ENCODE results near the gene SBK1.
"Not testable (repeated sequence)": the region's sequence is repeated elsewhere in the genome, so short reads cannot be mapped to it uniquely, and the experiment has no call there.

Gene SBK1

GRCh38 chr16:28364268-28365173 is 72.2 kb downstream of the SBK1 start:
- not testable (repeated sequence) for H3K4me1 Mint-ChIP-seq (ENCODE audit: low read depth); H3K27me3 Mint-ChIP-seq (ENCODE audit: low read depth); H3K9me3 Mint-ChIP-seq

GRCh38 chr16:28367926-28368325 is 75.6 kb downstream of the SBK1 start:
- H3K36me3 Mint-ChIP-seq (ENCODE audit: low read depth); H3K4me1 Mint-ChIP-seq (ENCODE audit: low read depth); H3K27me3 Mint-ChIP-seq (ENCODE audit: low read depth); H3K9me3 Mint-ChIP-seq; H3K27ac Mint-ChIP-seq; DNase-seq (ENCODE audit: low spot score); H3K4me3 Mint-ChIP-seq: not testable (repeated sequence)

More at GRCh38 chr16:28364268-28365173, 72.2 kb downstream of the SBK1 start:
- not testable (repeated sequence) for H3K27ac Mint-ChIP-seq; H3K36me3 Mint-ChIP-seq (ENCODE audit: low read depth); DNase-seq (ENCODE audit: low spot score); H3K4me3 Mint-ChIP-seq
